H9 (cell line): ENCODE results near the gene FAM174A. TPM values are rescaled to one million over a fixed set of nuclear protein-coding genes. Genes with fewer than 3 reads are reported as not detected.

ENCODE experiments used
- DNase-seq: peaks from one replicate; pipeline ENCODE4 v3.0.0-alpha.2; 2017
- H2AFZ ChIP-seq: one replicate; pipeline ENCODE4 v1.6.1; 2013; ENCODE audit warnings: mild to moderate bottlenecking, low read length, control low read depth, moderate library complexity
- H2AK5ac ChIP-seq: 2 replicates; pipeline ENCODE4 v1.6.1; 2013; ENCODE audit warnings: low read length, control low read depth, mixed read lengths; ENCODE audit not compliant: insufficient read length
- H2BK120ac ChIP-seq: one replicate; pipeline ENCODE4 v1.6.1; 2013; ENCODE audit warnings: low read depth, mild to moderate bottlenecking, low read length, control low read depth, inconsistent platforms; ENCODE audit not compliant: poor library complexity, severe bottlenecking
- H2BK12ac ChIP-seq: 2 replicates; pipeline ENCODE4 v1.6.1; 2013; ENCODE audit warnings: low read length, control low read depth, mixed read lengths, low read depth; ENCODE audit not compliant: insufficient read length
- H2BK15ac ChIP-seq: 2 replicates; pipeline ENCODE4 v1.6.1; 2013; ENCODE audit warnings: low read depth, low read length, control low read depth
- H2BK20ac ChIP-seq: one replicate; pipeline ENCODE4 v1.6.1; 2013; ENCODE audit warnings: low read depth, mild to moderate bottlenecking, low read length, control low read depth, inconsistent platforms; ENCODE audit not compliant: poor library complexity, severe bottlenecking
- H2BK5ac ChIP-seq: 2 replicates; pipeline ENCODE4 v1.6.1; 2013; ENCODE audit warnings: low read length, control low read depth, mixed read lengths; ENCODE audit not compliant: insufficient read length
- H3K14ac ChIP-seq: 2 replicates; pipeline ENCODE4 v1.6.1; 2013; ENCODE audit warnings: low read length, control low read depth; ENCODE audit not compliant: insufficient read depth
- H3K18ac ChIP-seq: 2 replicates; pipeline ENCODE4 v1.6.1; 2013; ENCODE audit warnings: low read depth, mild to moderate bottlenecking, mixed read lengths, low read length, control low read depth; ENCODE audit not compliant: insufficient read length
- H3K23ac ChIP-seq: 2 replicates; pipeline ENCODE4 v1.6.1; 2013; ENCODE audit warnings: low read length, control low read depth, mixed read lengths, low read depth; ENCODE audit not compliant: insufficient read length
- H3K23me2 ChIP-seq: 2 replicates; pipeline ENCODE4 v1.6.1; 2013; ENCODE audit warnings: low read depth, mild to moderate bottlenecking, mixed read lengths, low read length, control low read depth; ENCODE audit not compliant: insufficient read length, poor library complexity, severe bottlenecking
- H3K27ac ChIP-seq: 2 replicates; pipeline ENCODE4 v1.5.1; 2013; ENCODE audit warnings: low read length, control low read depth, mixed read lengths, low read depth; ENCODE audit not compliant: insufficient read length
- H3K27me3 ChIP-seq: 2 replicates; pipeline ENCODE4 v1.6.1; 2013; ENCODE audit warnings: low read length, control low read depth, inconsistent platforms; ENCODE audit not compliant: insufficient read depth
- H3K4ac ChIP-seq: 2 replicates; pipeline ENCODE4 v1.6.1; 2013; ENCODE audit warnings: low read depth, mild to moderate bottlenecking, control low read depth, inconsistent platforms, low read length, moderate library complexity
- H3K4me1 ChIP-seq: 2 replicates; pipeline ENCODE4 v1.6.1; 2013; ENCODE audit warnings: low read length, control low read depth, inconsistent platforms; ENCODE audit not compliant: insufficient read depth
- H3K4me2 ChIP-seq: 2 replicates; pipeline ENCODE4 v1.6.1; 2013; ENCODE audit warnings: low read length, control low read depth, mixed read lengths; ENCODE audit not compliant: insufficient read length, insufficient read depth
- H3K56ac ChIP-seq: 2 replicates; pipeline ENCODE4 v1.6.1; 2013; ENCODE audit warnings: low read depth, mild to moderate bottlenecking, mixed read lengths, low read length, control low read depth; ENCODE audit not compliant: insufficient read length
- H3K79me1 ChIP-seq: 2 replicates; pipeline ENCODE4 v1.6.1; 2013; ENCODE audit warnings: low read depth, mild to moderate bottlenecking, moderate library complexity, low read length, control low read depth, inconsistent platforms; ENCODE audit not compliant: insufficient read depth, poor library complexity, severe bottlenecking
- H3K79me2 ChIP-seq: 2 replicates; pipeline ENCODE4 v1.6.1; 2013; ENCODE audit warnings: low read length, control low read depth, inconsistent platforms; ENCODE audit not compliant: insufficient read depth
- H3K9ac ChIP-seq: 2 replicates; pipeline ENCODE4 v1.6.1; 2013; ENCODE audit warnings: low read length, control low read depth, mixed read lengths; ENCODE audit not compliant: insufficient read length; ENCODE audit errors: extremely low read depth
- H3K9me3 ChIP-seq: one replicate; pipeline ENCODE4 v1.6.1; 2013; ENCODE audit warnings: low read depth, low read length, inconsistent platforms; ENCODE audit not compliant: control insufficient read depth
- H3T11ph ChIP-seq: one replicate; pipeline ENCODE4 v1.6.1; 2013; ENCODE audit warnings: mild to moderate bottlenecking, low read length, control low read depth, inconsistent platforms
- H4K20me1 ChIP-seq: one replicate; pipeline ENCODE4 v1.6.1; 2013; ENCODE audit not compliant: control insufficient read depth, insufficient read length, insufficient read depth
- H4K5ac ChIP-seq: 2 replicates; pipeline ENCODE4 v1.6.1; 2013; ENCODE audit warnings: low read depth, mild to moderate bottlenecking, mixed read lengths, low read length, control low read depth; ENCODE audit not compliant: insufficient read length
- H4K8ac ChIP-seq: replicated peaks from 2 replicates; pipeline ENCODE4 v1.6.1; 2013; ENCODE audit warnings: low read length, control low read depth, mixed read lengths, low read depth; ENCODE audit not compliant: insufficient read length
- H4K91ac ChIP-seq: 2 replicates; pipeline ENCODE4 v1.6.1; 2013; ENCODE audit warnings: low read depth, mild to moderate bottlenecking, moderate library complexity, mixed read lengths, low read length, control low read depth; ENCODE audit not compliant: insufficient read length
- H3K27ac Mint-ChIP-seq, 3 experiments: 2 replicates in 2 of 3; 3 replicates in 1 of 3; pipeline ENCODE4 v1.8.0; 2020 to 2021; ENCODE audit warnings: mixed read lengths in 3 of 3, mild to moderate bottlenecking in 1 of 3, moderate library complexity in 1 of 3
- H3K27me3 Mint-ChIP-seq: 2 replicates; pipeline ENCODE4 v1.8.0; 2021; ENCODE audit warnings: low read depth, mild to moderate bottlenecking, moderate library complexity, mixed read lengths
- H3K36me3 Mint-ChIP-seq, 3 experiments: 2 replicates in 2 of 3; 3 replicates in 1 of 3; pipeline ENCODE4 v1.8.0; 2020 to 2021; ENCODE audit warnings: low read depth in 3 of 3, mixed read lengths in 3 of 3; ENCODE audit not compliant: insufficient read depth in 1 of 3
- H3K4me1 Mint-ChIP-seq, 2 experiments: 2 replicates each; pipeline ENCODE4 v1.8.0; 2020; ENCODE audit warnings: mixed read lengths in 2 of 2
- H3K4me3 Mint-ChIP-seq, 2 experiments: 2 replicates in 1 of 2; 3 replicates in 1 of 2; pipeline ENCODE4 v1.8.0; 2020 to 2021; ENCODE audit warnings: mild to moderate bottlenecking in 2 of 2, mixed read lengths in 2 of 2, moderate library complexity in 1 of 2
- H3K9me3 Mint-ChIP-seq, 2 experiments: 2 replicates in 1 of 2; 3 replicates in 1 of 2; pipeline ENCODE4 v1.8.0; 2020; ENCODE audit warnings: mild to moderate bottlenecking in 2 of 2, mixed read lengths in 2 of 2, moderate library complexity in 1 of 2
- WGBS: extraction: QIAGEN DNeasy Blood & Tissue Kit; methylation state at CpG from one replicate; pipeline ENCODE4 v1.1.7; 2013; ENCODE audit warnings: missing lambda C conversion rate, low lambda C conversion rate, mixed read lengths; ENCODE audit not compliant: insufficient read length; ENCODE audit errors: extremely low coverage; 5-methylcytosine and 5-hydroxymethylcytosine counted together
- total RNA-seq: library from RNA; stranded (reverse); gene quantifications from 2 replicates; pipeline ENCODE4 v1.2.1, GENCODE V29; 2021
- TF ChIP-seq, protein P1 (sequence below): fragments of 200-600 bp; sonication (generic); conservative IDR thresholded peaks from 3 replicates; pipeline ENCODE4 v1.8.0; 2021; ENCODE audit warnings: antibody characterized with exemption, mild to moderate bottlenecking

Gene FAM174A
- total RNA-seq, 1 experiment from 2014 or later: 4.3 TPM

DNA sequence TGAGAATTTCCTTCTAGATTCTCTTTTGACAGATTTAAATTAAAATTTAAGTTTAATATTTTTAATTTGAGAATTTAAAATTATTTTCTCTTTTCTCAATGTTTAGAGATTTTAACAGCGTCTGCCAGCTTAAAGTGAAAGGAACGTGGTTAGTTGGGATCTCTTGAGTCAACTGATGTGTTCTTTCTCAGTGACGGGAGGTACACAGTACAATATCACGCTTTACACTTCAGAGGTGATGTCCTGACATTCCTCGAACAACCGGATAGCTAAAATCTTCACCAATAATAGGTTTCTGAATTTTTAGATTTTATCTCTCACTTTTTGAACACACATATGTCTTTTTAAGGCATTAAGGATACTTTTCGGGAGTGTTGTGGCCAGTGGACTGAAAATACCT is 81.1 kb downstream of the FAM174A start:
- DNase-seq: no peak
- peaks cover 0 to 6% (median 0%) of the 10 kb centered on the region in 3 experiments; a peak in 1 of 7 replicates for H3K36me3 Mint-ChIP-seq
- no peak overlapping the region for H3K23ac ChIP-seq
- TF ChIP-seq, protein P1, sequence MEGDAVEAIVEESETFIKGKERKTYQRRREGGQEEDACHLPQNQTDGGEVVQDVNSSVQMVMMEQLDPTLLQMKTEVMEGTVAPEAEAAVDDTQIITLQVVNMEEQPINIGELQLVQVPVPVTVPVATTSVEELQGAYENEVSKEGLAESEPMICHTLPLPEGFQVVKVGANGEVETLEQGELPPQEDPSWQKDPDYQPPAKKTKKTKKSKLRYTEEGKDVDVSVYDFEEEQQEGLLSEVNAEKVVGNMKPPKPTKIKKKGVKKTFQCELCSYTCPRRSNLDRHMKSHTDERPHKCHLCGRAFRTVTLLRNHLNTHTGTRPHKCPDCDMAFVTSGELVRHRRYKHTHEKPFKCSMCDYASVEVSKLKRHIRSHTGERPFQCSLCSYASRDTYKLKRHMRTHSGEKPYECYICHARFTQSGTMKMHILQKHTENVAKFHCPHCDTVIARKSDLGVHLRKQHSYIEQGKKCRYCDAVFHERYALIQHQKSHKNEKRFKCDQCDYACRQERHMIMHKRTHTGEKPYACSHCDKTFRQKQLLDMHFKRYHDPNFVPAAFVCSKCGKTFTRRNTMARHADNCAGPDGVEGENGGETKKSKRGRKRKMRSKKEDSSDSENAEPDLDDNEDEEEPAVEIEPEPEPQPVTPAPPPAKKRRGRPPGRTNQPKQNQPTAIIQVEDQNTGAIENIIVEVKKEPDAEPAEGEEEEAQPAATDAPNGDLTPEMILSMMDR: no peak
- no peak overlapping the region for H2BK120ac ChIP-seq
- no peak overlapping the region for H3K4me2 ChIP-seq
- H2BK5ac ChIP-seq: no peak overlapping the region
- H3K14ac ChIP-seq: no peak overlapping the region
- no peak overlapping the region for H4K5ac ChIP-seq
- WGBS: no CpG with 5 or more reads among the region's 7 CpGs
- no peak overlapping the region for H2BK20ac ChIP-seq
- no peaks in the 10 kb centered on the region for H3K79me2 ChIP-seq
- no peak overlapping the region for H2BK15ac ChIP-seq
- no peak overlapping the region for H3K56ac ChIP-seq
- H2AK5ac ChIP-seq: no peak overlapping the region
- no peak overlapping the region for H3K27ac ChIP-seq
- peaks cover 0 to 6% of the 10 kb centered on the region in 2 experiments; a peak in 2 of 5 replicates for H3K9me3 Mint-ChIP-seq
- H4K20me1 ChIP-seq: no peaks in the 10 kb centered on the region
- H3K4me1 ChIP-seq: no peaks in the 10 kb centered on the region
- no peak overlapping the region for H3K4me3 Mint-ChIP-seq
- no peak overlapping the region for H3K18ac ChIP-seq
- H3K9ac ChIP-seq: no peak overlapping the region
- H4K91ac ChIP-seq: no peak overlapping the region
- no peak overlapping the region for H3T11ph ChIP-seq
- H3K9me3 ChIP-seq: no peaks in the 10 kb centered on the region
- H2BK12ac ChIP-seq: no peak overlapping the region
- no peak overlapping the region for H3K27ac Mint-ChIP-seq
- no peaks in the 10 kb centered on the region for H3K27me3 ChIP-seq
- H3K4ac ChIP-seq: no peak overlapping the region
- no peaks in the 10 kb centered on the region for H3K27me3 Mint-ChIP-seq
- no peaks in the 10 kb centered on the region for H3K79me1 ChIP-seq
- no peaks in the 10 kb centered on the region for H3K23me2 ChIP-seq
- H3K4me1 Mint-ChIP-seq: peaks cover 4 to 6% of the 10 kb centered on the region in 2 experiments; a peak in 2 of 4 replicates
- H4K8ac ChIP-seq: no peak overlapping the region
- no peak overlapping the region for H2AFZ ChIP-seq
